GM06990 (cell line): ENCODE measurements around the gene FADS1.

Source experiments
- DNase-seq: peaks from one replicate; pipeline ENCODE4 v3.0.0-alpha.2; 2011; ENCODE audit not compliant: insufficient read length; ENCODE audit errors: extremely low read depth
- H3K27me3 ChIP-seq: replicated peaks from 2 replicates; pipeline ENCODE4 v1.6.0; 2011; ENCODE audit warnings: low read length; ENCODE audit not compliant: control insufficient read depth, insufficient read depth
- H3K36me3 ChIP-seq: 2 replicates; pipeline ENCODE4 v1.5.1; 2011; ENCODE audit warnings: low read length; ENCODE audit not compliant: control insufficient read depth, insufficient read depth
- H3K4me3 ChIP-seq: replicated peaks from 2 replicates; pipeline ENCODE4 v1.5.1; 2011; ENCODE audit warnings: low read depth, mild to moderate bottlenecking, control low read depth, low read length
- TF ChIP-seq, protein P1 (sequence below): IDR thresholded peaks from 2 replicates; pipeline ENCODE4 v1.5.1; 2011; ENCODE audit warnings: low read length, control low read depth, mild to moderate bottlenecking, inconsistent platforms; ENCODE audit not compliant: insufficient read depth, poor library complexity, severe bottlenecking

Gene FADS1

DNA sequence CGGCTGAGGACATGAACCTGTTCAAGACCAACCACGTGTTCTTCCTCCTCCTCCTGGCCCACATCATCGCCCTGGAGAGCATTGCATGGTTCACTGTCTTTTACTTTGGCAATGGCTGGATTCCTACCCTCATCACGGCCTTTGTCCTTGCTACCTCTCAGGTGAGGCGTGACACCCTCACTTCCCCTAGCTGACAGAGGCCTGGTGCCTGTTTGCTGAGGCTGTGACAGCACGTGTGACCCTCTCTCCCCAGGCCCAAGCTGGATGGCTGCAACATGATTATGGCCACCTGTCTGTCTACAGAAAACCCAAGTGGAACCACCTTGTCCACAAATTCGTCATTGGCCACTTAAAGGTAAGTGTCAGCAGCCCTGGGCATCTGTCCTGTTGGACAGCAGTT is 23.6 kb upstream of the FADS1 start:
- TF ChIP-seq, protein P1, sequence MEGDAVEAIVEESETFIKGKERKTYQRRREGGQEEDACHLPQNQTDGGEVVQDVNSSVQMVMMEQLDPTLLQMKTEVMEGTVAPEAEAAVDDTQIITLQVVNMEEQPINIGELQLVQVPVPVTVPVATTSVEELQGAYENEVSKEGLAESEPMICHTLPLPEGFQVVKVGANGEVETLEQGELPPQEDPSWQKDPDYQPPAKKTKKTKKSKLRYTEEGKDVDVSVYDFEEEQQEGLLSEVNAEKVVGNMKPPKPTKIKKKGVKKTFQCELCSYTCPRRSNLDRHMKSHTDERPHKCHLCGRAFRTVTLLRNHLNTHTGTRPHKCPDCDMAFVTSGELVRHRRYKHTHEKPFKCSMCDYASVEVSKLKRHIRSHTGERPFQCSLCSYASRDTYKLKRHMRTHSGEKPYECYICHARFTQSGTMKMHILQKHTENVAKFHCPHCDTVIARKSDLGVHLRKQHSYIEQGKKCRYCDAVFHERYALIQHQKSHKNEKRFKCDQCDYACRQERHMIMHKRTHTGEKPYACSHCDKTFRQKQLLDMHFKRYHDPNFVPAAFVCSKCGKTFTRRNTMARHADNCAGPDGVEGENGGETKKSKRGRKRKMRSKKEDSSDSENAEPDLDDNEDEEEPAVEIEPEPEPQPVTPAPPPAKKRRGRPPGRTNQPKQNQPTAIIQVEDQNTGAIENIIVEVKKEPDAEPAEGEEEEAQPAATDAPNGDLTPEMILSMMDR, result no peak
- no peak for DNase-seq
- H3K4me3 ChIP-seq, result no peak overlapping the region
- no peaks in the 10 kb centered on the region for H3K27me3 ChIP-seq
- H3K36me3 ChIP-seq, result peaks cover 44% of the 10 kb centered on the region

GRCh38 chr11:61839742-61840141 is 22.9 kb upstream of the FADS1 start:
- H3K27me3 ChIP-seq, result no peaks in the 10 kb centered on the region
- TF ChIP-seq, protein P1, result no peak
- no peak overlapping the region for H3K4me3 ChIP-seq
- H3K36me3 ChIP-seq, result peaks cover 41% of the 10 kb centered on the region
- no peak for DNase-seq

- H3K36me3 ChIP-seq, result peaks cover 41% of the 10 kb centered on the region
- no peaks in the 10 kb centered on the region for H3K27me3 ChIP-seq
- DNase-seq, result no peak
- TF ChIP-seq, protein P1, result no peak
- no peak overlapping the region for H3K4me3 ChIP-seq
These were observed 22.1 kb upstream of the FADS1 start for GRCh38 chr11:61838921-61839320.

- Histone ChIP-seq H3K36me3 (peaks cover 41% of the 10 kb centered on the region), H3K27me3 (no peaks in the 10 kb centered on the region), H3K4me3 (no peak overlapping the region)
- TF ChIP-seq, protein P1, result no peak
- no peak for DNase-seq
These were observed 21.7 kb upstream of the FADS1 start for GRCh38 chr11:61838501-61838900.

DNA sequence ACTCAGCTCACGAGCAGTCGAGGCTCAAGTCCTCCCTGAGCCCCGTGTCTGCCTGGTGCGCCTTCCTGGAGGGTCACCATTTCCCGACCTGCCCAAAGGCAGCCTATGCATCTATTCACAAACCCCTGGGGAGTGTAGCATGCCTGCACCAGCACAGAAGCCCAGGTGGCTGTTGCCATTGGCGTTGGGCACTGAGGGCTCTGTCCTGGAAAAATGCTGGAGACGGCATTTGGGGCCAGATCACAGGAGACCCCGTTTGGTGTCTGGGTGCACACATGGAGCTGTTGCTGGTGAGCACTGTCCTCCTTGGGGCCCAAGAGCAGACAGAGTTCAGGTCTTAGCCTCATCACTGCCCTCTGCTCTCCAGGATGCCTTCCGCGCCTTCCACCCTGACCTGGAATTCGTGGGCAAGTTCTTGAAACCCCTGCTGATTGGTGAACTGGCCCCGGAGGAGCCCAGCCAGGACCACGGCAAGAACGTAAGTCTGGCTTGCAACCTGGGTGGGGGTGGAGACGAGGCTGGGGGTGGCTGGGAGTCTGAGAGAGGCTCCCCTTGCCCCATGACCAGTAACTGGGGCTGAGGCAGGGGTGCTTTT is 20.7 kb upstream of the FADS1 start:
- TF ChIP-seq, protein P1, result no peak
- no peak for DNase-seq
- Histone ChIP-seq H3K4me3 (no peak overlapping the region), H3K36me3 (peaks cover 36% of the 10 kb centered on the region), H3K27me3 (no peaks in the 10 kb centered on the region)

DNA sequence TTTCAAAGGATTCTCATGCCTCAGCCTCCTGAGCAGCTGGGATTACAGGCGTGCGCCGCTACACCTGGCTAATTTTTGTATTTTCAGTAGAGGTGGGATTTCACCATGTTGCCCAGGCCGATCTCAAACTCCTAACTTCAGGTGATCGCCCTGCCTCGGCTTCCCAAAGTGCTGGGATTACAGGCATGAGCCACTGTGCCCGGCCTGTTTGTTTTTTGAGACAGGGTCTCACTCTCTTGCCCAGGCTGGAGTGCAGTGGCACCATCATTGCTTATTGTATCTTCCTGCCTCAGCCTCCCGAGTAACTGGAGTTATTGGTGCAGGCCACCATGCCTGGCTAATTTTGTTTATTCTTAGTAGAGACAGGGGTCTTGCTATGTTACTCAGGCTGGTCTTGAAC is 19.4 kb upstream of the FADS1 start:
- H3K36me3 ChIP-seq, result peaks cover 30% of the 10 kb centered on the region
- TF ChIP-seq, protein P1, result no peak
- DNase-seq, result no peak
- H3K4me3 ChIP-seq, result no peak overlapping the region
- no peaks in the 10 kb centered on the region for H3K27me3 ChIP-seq
